ENCODE data around the gene PYROXD2. TPM values are rescaled to one million over a fixed set of nuclear protein-coding genes. Genes with fewer than 3 reads are reported as not detected.
A peak's percentile ranks its signal among the peaks of the same experiment; 100 is the strongest.

The PYROXD2 gene
- total RNA-seq, 4 donors from 2014 or later: 0.97 to 6.7 (median 3.8) TPM

- 34 to 36% methylated on average over 15 of the region's 15 CpGs for WGBS, 2 donors
- DNase-seq (ENCODE audit: low spot score in 2 of 2): peak; percentile 86 to 95
- intact Hi-C loops (cut with DNase I; ENCODE audit: low total_unique reads): no loop called here
- no peak overlapping the region for H3K4me3 ChIP-seq (ENCODE audit: low read depth, poor library complexity, severe bottlenecking)
- TF ChIP-seq POLR2A (IDR thresholded peaks at IDR 0.05): no peak
- no peak for TF ChIP-seq CTCF (IDR thresholded peaks at IDR 0.05)
These were observed 53.6 kb downstream of the PYROXD2 start for GRCh38 chr10:98361131-98362025.

GRCh38 chr10:98357194-98357822 lies 57.7 kb downstream of the PYROXD2 start:
- 74 to 78% methylated on average over 5 of the region's 5 CpGs for WGBS, 2 donors
- intact Hi-C loops (cut with DNase I; ENCODE audit: low total_unique reads): no loop called here
- no peak overlapping the region for H3K4me3 ChIP-seq (ENCODE audit: low read depth, poor library complexity, severe bottlenecking)
- no peak for TF ChIP-seq CTCF (IDR thresholded peaks at IDR 0.05)
- TF ChIP-seq POLR2A (IDR thresholded peaks at IDR 0.05): no peak
- no peak for DNase-seq (ENCODE audit: low spot score in 2 of 2)

DNA sequence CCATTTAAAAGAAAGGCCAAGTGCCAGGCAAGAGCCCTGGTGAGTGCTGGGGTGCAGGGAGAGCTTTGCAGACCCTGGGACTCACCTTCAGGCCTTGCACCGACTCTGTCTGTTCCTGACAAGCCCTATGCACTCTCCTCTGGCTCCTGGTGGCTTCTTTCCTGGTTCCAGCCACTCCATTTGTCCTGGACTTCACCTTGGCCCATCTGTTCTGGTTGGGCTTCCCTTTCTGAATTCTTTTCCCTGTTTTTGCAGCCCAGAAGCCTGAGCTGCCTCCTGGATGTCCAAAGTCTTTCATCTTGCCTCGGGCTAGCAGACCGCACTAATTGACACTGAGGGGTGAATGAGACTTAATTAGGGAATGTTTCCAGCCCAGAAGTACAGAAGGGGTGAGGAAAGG lies 60.5 kb downstream of the PYROXD2 start:
- WGBS, 2 donors: 80 to 89% methylated on average over 3 of the region's 3 CpGs
- intact Hi-C loops (cut with DNase I; ENCODE audit: low total_unique reads): no loop called here
- DNase-seq (ENCODE audit: low spot score in 2 of 2): no peak
- no peak overlapping the region for H3K4me3 ChIP-seq (ENCODE audit: low read depth, poor library complexity, severe bottlenecking)
- TF ChIP-seq CTCF (IDR thresholded peaks at IDR 0.05) (no peak), POLR2A (IDR thresholded peaks at IDR 0.05) (no peak)

DNA sequence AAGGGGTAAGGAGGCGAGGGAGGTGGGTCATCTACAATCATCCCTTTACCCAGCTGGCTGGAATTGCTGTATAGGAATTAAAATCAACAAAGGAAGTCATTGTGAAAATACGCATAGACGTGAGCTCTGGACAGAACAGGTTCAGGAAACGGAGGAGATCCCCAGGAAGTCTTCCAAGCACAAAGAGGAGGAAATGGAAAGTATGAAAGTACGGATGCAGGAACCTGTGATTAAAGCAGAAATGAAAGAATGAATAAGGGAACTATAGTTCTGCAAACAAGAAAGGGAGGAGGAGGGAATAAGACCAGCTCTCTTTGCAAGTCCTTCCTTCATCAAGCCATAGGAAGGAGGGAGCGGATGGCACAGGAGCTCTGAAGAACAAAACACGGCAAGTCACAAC lies 61.8 kb downstream of the PYROXD2 start:
- H3K4me3 ChIP-seq (ENCODE audit: low read depth, poor library complexity, severe bottlenecking): no peak overlapping the region
- WGBS, 2 donors: 62 to 68% methylated on average over 7 of the region's 7 CpGs
- TF ChIP-seq POLR2A (IDR thresholded peaks at IDR 0.05): no peak
- TF ChIP-seq CTCF (IDR thresholded peaks at IDR 0.05): no peak
- no peak for DNase-seq (ENCODE audit: low spot score in 2 of 2)
- intact Hi-C loops (cut with DNase I; ENCODE audit: low total_unique reads): no loop called here

DNA sequence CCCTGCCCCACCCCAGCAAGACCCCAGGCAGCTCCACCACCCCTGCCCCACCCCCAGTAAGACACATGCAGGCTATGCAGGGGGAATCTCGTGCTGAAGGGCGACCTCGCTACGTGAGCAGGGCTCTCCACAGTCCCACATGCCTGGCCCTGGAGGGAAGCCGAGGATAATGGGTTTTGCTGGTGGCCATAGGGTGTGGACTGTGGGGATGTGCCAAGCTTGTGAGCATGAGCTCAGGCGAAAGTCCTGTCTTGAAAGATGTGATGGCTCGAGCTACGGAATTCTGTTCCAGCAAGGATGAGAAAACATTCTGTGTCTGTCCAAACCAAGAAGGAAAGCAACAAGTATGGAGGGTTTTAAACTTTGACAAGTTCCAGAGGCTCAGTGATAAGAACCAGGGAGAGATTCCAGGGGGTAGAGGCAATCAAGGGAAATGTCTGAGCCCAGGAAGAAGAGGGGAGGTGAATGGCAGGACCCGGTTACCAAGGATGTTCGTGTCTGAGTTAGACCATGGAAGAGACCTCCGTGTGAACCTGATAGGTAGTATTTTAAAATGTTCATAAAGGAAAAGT lies 63.1 kb downstream of the PYROXD2 start:
- intact Hi-C loops (cut with DNase I; ENCODE audit: low total_unique reads): no loop called here
- no peak for TF ChIP-seq CTCF (IDR thresholded peaks at IDR 0.05)
- no peak for TF ChIP-seq POLR2A (IDR thresholded peaks at IDR 0.05)
- DNase-seq (ENCODE audit: low spot score in 2 of 2): peak; percentile 36 to 87
- H3K4me3 ChIP-seq (ENCODE audit: low read depth, poor library complexity, severe bottlenecking): no peak overlapping the region
- 60% methylated on average over 10 to 11 of the region's 11 CpGs for WGBS, 2 donors

Measured in lower leg skin (tissue), 4 donors.